HepG2 (cell line): ENCODE measurements around the gene TH. TPM values are rescaled to one million over a fixed set of nuclear protein-coding genes. Genes with fewer than 3 reads are reported as not detected.

Experiments
- ATF1 ChIP-seq: IDR thresholded peaks from 2 replicates; pipeline ENCODE4 v1.6.1; 2016; ENCODE audit warnings: mild to moderate bottlenecking, control low read depth
- BORCS8-MEF2B ChIP-seq: sonication (generic); formaldehyde crosslinking; IDR thresholded peaks from 2 replicates; pipeline ENCODE4 v1.8.0; 2022; ENCODE audit warnings: mild to moderate bottlenecking, missing genetic modification reagents
- FIP1L1 ChIP-seq: fragments of 200-400 bp; formaldehyde crosslinking; IDR thresholded peaks from 2 replicates; pipeline ENCODE4 v1.6.1; 2018; ENCODE audit warnings: low read depth, mild to moderate bottlenecking, low read length, moderate library complexity, borderline replicate concordance; ENCODE audit not compliant: insufficient read depth
- MBNL3 ChIP-seq: fragments of 250-450 bp; sonication (Bioruptor Pico); conservative IDR thresholded peaks from 2 replicates; pipeline ENCODE4 v1.8.0; 2022; ENCODE audit warnings: mild to moderate bottlenecking, inconsistent platforms
- MED1 ChIP-seq: sonication (generic); formaldehyde crosslinking; IDR thresholded peaks from 2 replicates; pipeline ENCODE4 v1.4.0; 2020; ENCODE audit warnings: missing genetic modification reagents
- POGK ChIP-seq: sonication (generic); formaldehyde crosslinking; conservative IDR thresholded peaks from 2 replicates; pipeline ENCODE4 v1.8.0; 2022; ENCODE audit warnings: mild to moderate bottlenecking, moderate library complexity, missing genetic modification reagents
- POGZ ChIP-seq: sonication (generic); formaldehyde crosslinking; IDR thresholded peaks from 2 replicates; pipeline ENCODE4 v1.4.0; 2020; ENCODE audit warnings: mild to moderate bottlenecking, missing genetic modification reagents
- TAF1 ChIP-seq: sonication (generic); formaldehyde crosslinking; IDR thresholded peaks from 2 replicates; pipeline ENCODE4 v1.4.0; 2020; ENCODE audit warnings: missing genetic modification reagents
- ZBTB4 ChIP-seq: sonication (generic); formaldehyde crosslinking; IDR thresholded peaks from 2 replicates; pipeline ENCODE4 v1.4.0; 2020; ENCODE audit warnings: missing genetic modification reagents, mild to moderate bottlenecking, borderline replicate concordance
- ZHX1 ChIP-seq: sonication (generic); formaldehyde crosslinking; IDR thresholded peaks from 2 replicates; pipeline ENCODE4 v1.8.1; 2022; ENCODE audit warnings: low read depth, mild to moderate bottlenecking, missing genetic modification reagents
- ZNF329 ChIP-seq: sonication (generic); formaldehyde crosslinking; IDR thresholded peaks from 2 replicates; pipeline ENCODE4 v1.9.0; 2021; ENCODE audit warnings: low read depth, mild to moderate bottlenecking, missing genetic modification reagents
- ZNF512B ChIP-seq: sonication (generic); formaldehyde crosslinking; IDR thresholded peaks from 2 replicates; pipeline ENCODE4 v1.5.1; 2020; ENCODE audit warnings: missing genetic modification reagents, mild to moderate bottlenecking, borderline replicate concordance
- polyA plus RNA-seq, 8 experiments: library from polyadenylated mRNA; depleted of rRNA in 3 of 8; stranded (reverse) in 7 of 8; unstranded in 1 of 8; fragments of >200 nt; fragmentation: Illumina TruSeq in 4 of 8; extraction: Trizol in 4 of 8; gene quantifications; 2 replicates each; pipeline versions ENCODE4 v1.2.1 to v1.2.3, GENCODE V29; 2011 to 2016; ENCODE audit warnings: low read depth in 4 of 8, missing spikeins in 1 of 8, mixed read lengths in 1 of 8; ENCODE audit not compliant: insufficient read depth in 1 of 8
- total RNA-seq, 5 experiments: library from RNA; depleted of rRNA; stranded (reverse); fragments of >200 nt; fragmentation: Illumina TruSeq; extraction: Trizol; gene quantifications; 2 replicates each; pipeline ENCODE4 v1.2.3, GENCODE V29; 2016; ENCODE audit warnings: low read depth in 1 of 5

The TH gene
- total and polyA plus RNA-seq, 2 of the 13 experiments (the other 11 are each of a cell fraction or from before 2014, with no cell fraction given), result 0.36 TPM; not detected in 1

- TF ChIP-seq POGZ (CRISPR knock-in tag) (no peak), ZHX1 (CRISPR knock-in tag) (no peak), ZNF512B (CRISPR knock-in tag) (no peak), POGK (CRISPR knock-in tag) (0 out of 2 replicates have a peak, but pooled peaks have one; percentile 21), ATF1 (CRISPR knock-in tag) (no peak), TAF1 (CRISPR knock-in tag) (peak; percentile 60), MBNL3 (CRISPR knock-in tag) (no peak), FIP1L1 (no peak), ZBTB4 (CRISPR knock-in tag) (no peak), MED1 (CRISPR knock-in tag) (peak; percentile 35; the same call in 1 of the 2 replicates), BORCS8-MEF2B (CRISPR knock-in tag) (peak; percentile 37; the same call in 1 of the 2 replicates), ZNF329 (CRISPR knock-in tag) (no peak)
Measured at GRCh38 chr11:2138431-2139122, 33.0 kb downstream of the TH start (continued).
